Activated naive CD4-positive, alpha-beta T cell treated with anti-CD3 and anti-CD28 coated beads, Interleukin-2, amount 50 U/mL, for 72 hours (primary cell): ENCODE measurements around the gene INTU. TPM values are rescaled to one million over a fixed set of nuclear protein-coding genes. Genes with fewer than 3 reads are reported as not detected.
A peak's percentile ranks its signal among the peaks of the same experiment; 100 is the strongest.
"Not testable (repeated sequence)": the region's sequence is repeated elsewhere in the genome, so short reads cannot be mapped to it uniquely, and the experiment has no call there.

Source experiments
- ATAC-seq, 2 donors: fragments of 150-1000 bp; cut with Tn5 transposase; 2 replicates each; pipeline ENCODE4 v1.10.0; 2021; ENCODE audit warnings: mild to moderate bottlenecking in 2 of 2, moderate library complexity in 2 of 2
- DNase-seq, 2 donors: peaks; one replicate each; pipeline ENCODE4 v3.0.0; 2021 to 2022; ENCODE audit warnings: low spot score in 2 of 2
- H3K27ac Mint-ChIP-seq, 2 donors: one replicate each; pipeline ENCODE4 v1.8.0; 2022; ENCODE audit warnings: mild to moderate bottlenecking in 2 of 2, mixed read lengths in 2 of 2
- H3K36me3 Mint-ChIP-seq, 2 donors: one replicate each; pipeline ENCODE4 v1.8.0; 2022; ENCODE audit warnings: mixed read lengths in 2 of 2
- H3K9me3 Mint-ChIP-seq, 2 donors: one replicate each; pipeline ENCODE4 v1.8.0; 2022; ENCODE audit warnings: mixed read lengths in 2 of 2
- total RNA-seq, 2 donors: library from RNA; stranded (reverse); gene quantifications; one replicate each; pipeline ENCODE4 v1.2.3, GENCODE V29; 2022

The INTU gene
- total RNA-seq, 2 donors from 2014 or later = 0.21 to 0.75 TPM

GRCh38 chr4:127629371-127629770, 3.4 kb upstream of the INTU start:
- no peak overlapping the region for H3K27ac Mint-ChIP-seq
- no peaks in the 10 kb centered on the region for H3K9me3 Mint-ChIP-seq
- H3K36me3 Mint-ChIP-seq = peaks cover 9% of the 10 kb centered on the region in 2 donors
- DNase-seq = no peak
- no peak for ATAC-seq

- no peaks in the 10 kb centered on the region for H3K9me3 Mint-ChIP-seq
- no peak overlapping the region for H3K27ac Mint-ChIP-seq
- DNase-seq (no peak), ATAC-seq (no peak)
- H3K36me3 Mint-ChIP-seq = peaks cover 9% of the 10 kb centered on the region in 2 donors
These were observed 2.6 kb upstream of the INTU start for GRCh38 chr4:127630152-127630551.

GRCh38 chr4:127631420-127631819, 1.3 kb upstream of the INTU start:
- Mint-ChIP-seq H3K36me3 (peaks cover 9% of the 10 kb centered on the region in 2 donors), H3K9me3 (no peaks in the 10 kb centered on the region), H3K27ac (no peak overlapping the region)
- ATAC-seq (no peak), DNase-seq (no peak)

DNA sequence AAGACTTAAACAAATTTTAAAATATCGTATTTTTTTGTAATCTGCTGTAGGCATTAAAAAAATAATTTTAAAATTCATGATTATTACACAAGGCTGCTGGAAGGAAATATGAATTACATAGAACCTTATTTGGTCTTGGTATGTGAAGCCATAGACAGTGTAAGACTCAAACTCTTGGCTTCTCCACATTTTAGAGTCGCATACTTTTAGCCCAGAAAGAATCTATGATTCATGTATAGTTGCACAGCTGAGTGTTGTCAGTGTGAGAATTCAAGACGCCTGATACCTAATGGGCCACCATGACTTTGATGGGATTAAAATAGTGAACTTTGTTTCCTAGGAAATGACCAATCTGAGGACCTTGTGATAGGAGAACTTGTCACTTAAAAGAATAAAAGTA, 1.4 kb downstream of the INTU start:
- DNase-seq (no peak), ATAC-seq (no peak)
- peaks cover 9% of the 10 kb centered on the region in 2 donors for H3K36me3 Mint-ChIP-seq
- H3K27ac Mint-ChIP-seq = no peak overlapping the region
- no peaks in the 10 kb centered on the region for H3K9me3 Mint-ChIP-seq

- H3K27ac Mint-ChIP-seq = no peak overlapping the region
- peak in 1 of 2 donors; percentile 61 for ATAC-seq
- no peaks in the 10 kb centered on the region for H3K36me3 Mint-ChIP-seq
These were observed 8.8 kb downstream of the INTU start for GRCh38 chr4:127641524-127641923.

DNA sequence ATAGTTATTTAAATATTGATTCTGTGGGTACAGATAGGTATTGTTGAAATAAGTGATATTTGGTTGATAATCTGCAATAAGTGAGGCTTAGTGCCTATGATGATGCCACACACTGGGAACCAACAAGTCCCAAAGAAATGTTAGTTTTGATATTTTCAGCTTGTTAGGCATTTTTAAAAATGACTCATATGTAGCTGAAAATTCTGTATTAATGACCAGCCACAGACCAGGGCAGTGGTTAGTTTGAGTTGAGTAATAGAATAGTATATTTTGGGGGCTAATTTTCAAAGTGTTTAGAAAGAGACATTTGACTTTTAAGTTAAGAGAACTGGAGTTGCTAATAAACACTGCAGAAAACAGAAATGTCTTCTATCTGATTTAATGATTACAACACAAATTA, 9.4 kb downstream of the INTU start:
- H3K9me3 Mint-ChIP-seq = no peaks in the 10 kb centered on the region

More at GRCh38 chr4:127641524-127641923, 8.8 kb downstream of the INTU start:
- H3K9me3 Mint-ChIP-seq = no peaks in the 10 kb centered on the region
- DNase-seq = no peak

GRCh38 chr4:127643791-127644190, 11.0 kb downstream of the INTU start:
- Mint-ChIP-seq H3K27ac (no peak overlapping the region), H3K9me3 (no peaks in the 10 kb centered on the region), H3K36me3 (no peaks in the 10 kb centered on the region)
- DNase-seq = no peak
- ATAC-seq = no peak

More for the DNA sequence above, 9.4 kb downstream of the INTU start:
- ATAC-seq (no peak), DNase-seq (no peak)
- Mint-ChIP-seq H3K27ac (no peak overlapping the region), H3K36me3 (no peaks in the 10 kb centered on the region)

GRCh38 chr4:127648061-127648460, 15.3 kb downstream of the INTU start:
- DNase-seq = no peak
- H3K27ac Mint-ChIP-seq = no peak overlapping the region
- no peaks in the 10 kb centered on the region for H3K36me3 Mint-ChIP-seq
- no peak for ATAC-seq
- H3K9me3 Mint-ChIP-seq = no peaks in the 10 kb centered on the region

- not testable (repeated sequence) for H3K36me3 Mint-ChIP-seq, ATAC-seq, H3K27ac Mint-ChIP-seq, DNase-seq, H3K9me3 Mint-ChIP-seq
These were observed 22.8 kb downstream of the INTU start for GRCh38 chr4:127655590-127655989.

GRCh38 chr4:127656047-127656680, 23.4 kb downstream of the INTU start:
- H3K36me3 Mint-ChIP-seq = no peaks in the 10 kb centered on the region
- H3K9me3 Mint-ChIP-seq = no peaks in the 10 kb centered on the region
- no peak overlapping the region for H3K27ac Mint-ChIP-seq
- ATAC-seq (no peak), DNase-seq (no peak)

DNA sequence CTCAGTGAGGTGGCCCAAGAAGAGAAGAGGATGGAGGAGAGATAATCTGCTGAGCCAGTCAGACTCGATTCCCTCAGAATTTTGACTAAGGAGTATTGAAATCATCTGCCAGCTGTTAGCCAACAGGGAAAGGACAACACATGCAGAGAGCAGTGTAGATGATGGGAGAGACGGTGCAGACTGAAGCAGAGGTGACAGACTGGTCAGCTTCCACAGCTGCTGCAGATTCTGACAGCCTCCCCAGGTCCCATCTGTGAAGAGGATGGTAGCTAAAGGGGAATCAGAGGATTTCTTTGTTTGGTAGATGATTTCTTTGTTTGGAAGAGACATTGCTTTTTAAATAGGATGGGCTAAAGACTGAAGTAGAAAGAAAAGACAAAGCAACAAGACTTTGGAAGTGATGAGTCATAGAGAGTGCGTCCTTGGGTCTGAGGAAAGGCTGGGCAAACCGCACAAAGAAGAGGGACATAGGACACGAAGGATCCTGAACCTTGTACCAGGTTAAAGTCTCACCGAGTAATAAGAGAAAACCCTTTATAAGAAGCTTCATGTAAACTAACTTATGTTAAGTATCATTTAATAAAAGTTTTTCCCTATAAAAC, 27.6 kb downstream of the INTU start:
- Mint-ChIP-seq H3K36me3 (no peaks in the 10 kb centered on the region), H3K9me3 (no peaks in the 10 kb centered on the region), H3K27ac (no peak overlapping the region)
- DNase-seq (no peak), ATAC-seq (no peak)

DNA sequence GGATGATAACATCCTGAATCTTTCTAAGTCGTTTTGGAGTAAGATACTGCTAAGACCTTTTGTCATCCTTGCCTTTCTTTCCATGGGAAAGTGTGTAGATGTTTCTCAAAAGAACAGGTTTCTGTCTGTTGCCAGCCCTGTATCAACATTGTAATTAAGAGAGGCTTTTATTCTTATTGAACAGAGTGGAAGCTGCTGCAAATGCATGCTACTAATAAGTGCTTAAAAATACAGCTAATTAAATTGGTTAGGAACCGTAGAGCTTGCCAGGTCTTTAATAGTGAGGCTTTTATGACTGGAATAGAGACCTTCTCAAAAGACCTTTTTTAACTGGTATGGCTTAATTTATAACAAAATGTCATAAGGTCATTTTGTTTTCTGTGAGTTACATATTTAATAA, 34.4 kb downstream of the INTU start:
- no peaks in the 10 kb centered on the region for H3K36me3 Mint-ChIP-seq
- DNase-seq (no peak), ATAC-seq (no peak)
- no peak overlapping the region for H3K27ac Mint-ChIP-seq
- no peaks in the 10 kb centered on the region for H3K9me3 Mint-ChIP-seq

DNA sequence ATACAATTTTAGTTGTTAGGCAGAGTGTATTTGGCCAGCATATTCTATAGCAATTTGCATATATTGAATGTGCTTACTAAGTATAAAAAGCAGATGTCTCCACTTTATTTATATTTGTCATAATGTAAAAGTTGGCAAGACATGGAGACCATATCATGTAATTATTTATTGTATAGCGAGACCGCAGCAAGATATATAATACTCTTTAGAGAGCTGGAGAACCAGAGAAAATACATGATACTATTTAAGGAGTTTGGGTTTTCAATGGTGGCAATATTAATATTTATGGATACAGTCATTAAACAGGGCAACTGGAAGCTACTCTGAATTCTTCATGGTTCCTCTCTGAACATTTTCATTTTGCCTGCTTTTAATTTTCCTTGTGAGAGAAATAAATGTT, 35.0 kb downstream of the INTU start:
- no peaks in the 10 kb centered on the region for H3K9me3 Mint-ChIP-seq
- H3K36me3 Mint-ChIP-seq = no peaks in the 10 kb centered on the region
- H3K27ac Mint-ChIP-seq = no peak overlapping the region
- no peak for DNase-seq
- ATAC-seq = no peak

DNA sequence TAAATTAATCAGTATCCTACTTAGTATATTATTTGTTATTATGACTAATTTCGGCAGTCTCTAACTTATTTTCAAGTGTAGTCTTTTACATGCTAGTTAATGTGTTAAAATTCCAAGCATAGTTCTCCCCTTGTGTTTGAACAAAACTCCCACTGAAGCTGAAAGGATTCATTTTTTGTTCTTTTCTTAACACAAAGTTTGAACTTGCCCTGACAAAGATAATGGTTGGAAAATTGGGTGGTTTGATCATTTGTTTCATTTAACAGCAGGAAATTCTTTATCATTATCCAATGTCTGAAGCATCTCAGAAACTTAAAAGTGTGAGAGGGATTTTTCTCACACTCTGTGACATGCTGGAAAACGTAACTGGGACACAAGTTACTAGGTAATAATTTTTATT, 36.0 kb downstream of the INTU start:
- no peaks in the 10 kb centered on the region for H3K9me3 Mint-ChIP-seq
- DNase-seq = no peak

DNA sequence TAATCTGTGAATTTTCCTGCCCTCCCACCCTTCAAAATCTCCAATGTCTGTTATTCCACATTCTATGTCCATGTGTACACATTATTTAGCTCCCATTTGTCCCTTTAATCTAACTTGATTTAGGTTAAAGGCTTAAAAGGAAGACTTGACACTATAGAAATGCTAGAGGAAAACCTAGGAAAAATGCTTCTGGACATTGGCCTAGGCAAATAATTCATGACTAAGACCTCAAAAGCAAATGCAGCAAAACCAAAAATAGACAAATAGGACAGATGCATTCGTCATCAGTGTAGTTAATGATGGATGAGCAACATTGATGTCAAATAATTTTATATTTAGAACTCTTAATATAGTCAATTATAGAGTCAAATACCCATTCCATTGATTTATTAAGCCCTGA, 36.9 kb downstream of the INTU start:
- H3K27ac Mint-ChIP-seq = no peak overlapping the region
- H3K9me3 Mint-ChIP-seq = no peaks in the 10 kb centered on the region
- no peak for DNase-seq
- no peaks in the 10 kb centered on the region for H3K36me3 Mint-ChIP-seq
- no peak for ATAC-seq

More for the DNA sequence above, 36.0 kb downstream of the INTU start:
- H3K36me3 Mint-ChIP-seq = no peaks in the 10 kb centered on the region
- no peak overlapping the region for H3K27ac Mint-ChIP-seq
- ATAC-seq = no peak

- DNase-seq (no peak), ATAC-seq (no peak)
- H3K36me3 Mint-ChIP-seq = no peaks in the 10 kb centered on the region
- no peaks in the 10 kb centered on the region for H3K9me3 Mint-ChIP-seq
- H3K27ac Mint-ChIP-seq = no peak overlapping the region
These were observed 39.4 kb downstream of the INTU start for GRCh38 chr4:127672111-127672510.

DNA sequence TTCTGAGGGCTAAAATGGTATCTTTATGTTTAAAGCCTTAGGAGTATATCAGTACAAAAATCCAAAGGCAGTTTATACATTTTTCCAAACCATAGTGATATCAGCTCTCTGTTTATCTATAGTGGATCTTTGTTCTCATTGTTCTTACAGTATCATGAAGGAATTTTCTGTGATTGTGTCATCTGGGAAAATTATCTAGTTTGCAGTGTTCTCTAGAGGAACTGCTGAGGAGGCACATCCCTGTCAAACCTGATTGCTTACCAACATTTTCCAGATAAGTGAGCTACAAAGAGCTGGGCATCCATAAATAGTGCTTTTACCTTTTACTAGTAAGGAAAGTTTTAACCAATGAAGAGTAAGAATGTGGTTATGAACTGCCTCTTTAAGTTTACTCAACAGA, 52.5 kb downstream of the INTU start:
- no peaks in the 10 kb centered on the region for H3K36me3 Mint-ChIP-seq
- no peak for ATAC-seq
- H3K9me3 Mint-ChIP-seq = no peaks in the 10 kb centered on the region
- DNase-seq = no peak
- no peak overlapping the region for H3K27ac Mint-ChIP-seq

- H3K9me3 Mint-ChIP-seq = peaks cover 0 to 4% of the 10 kb centered on the region in 2 donors
- no peaks in the 10 kb centered on the region for H3K36me3 Mint-ChIP-seq
- DNase-seq (no peak), ATAC-seq (no peak)
- no peak overlapping the region for H3K27ac Mint-ChIP-seq
These were observed 53.9 kb downstream of the INTU start for GRCh38 chr4:127686658-127687057.
